H9 (cell line): Measurements from ENCODE around the gene NF1. TPM values are rescaled to one million over a fixed set of nuclear protein-coding genes. Genes with fewer than 3 reads are reported as not detected.

Experiments used
- DNase-seq: peaks from one replicate; pipeline ENCODE4 v3.0.0-alpha.2; 2017
- H2AFZ ChIP-seq: one replicate; pipeline ENCODE4 v1.6.1; 2013; ENCODE audit warnings: mild to moderate bottlenecking, low read length, control low read depth, moderate library complexity
- H2AK5ac ChIP-seq: 2 replicates; pipeline ENCODE4 v1.6.1; 2013; ENCODE audit warnings: low read length, control low read depth, mixed read lengths; ENCODE audit not compliant: insufficient read length
- H2BK120ac ChIP-seq: one replicate; pipeline ENCODE4 v1.6.1; 2013; ENCODE audit warnings: low read depth, mild to moderate bottlenecking, low read length, control low read depth, inconsistent platforms; ENCODE audit not compliant: poor library complexity, severe bottlenecking
- H2BK12ac ChIP-seq: 2 replicates; pipeline ENCODE4 v1.6.1; 2013; ENCODE audit warnings: low read length, control low read depth, mixed read lengths, low read depth; ENCODE audit not compliant: insufficient read length
- H2BK15ac ChIP-seq: 2 replicates; pipeline ENCODE4 v1.6.1; 2013; ENCODE audit warnings: low read depth, low read length, control low read depth
- H2BK20ac ChIP-seq: one replicate; pipeline ENCODE4 v1.6.1; 2013; ENCODE audit warnings: low read depth, mild to moderate bottlenecking, low read length, control low read depth, inconsistent platforms; ENCODE audit not compliant: poor library complexity, severe bottlenecking
- H2BK5ac ChIP-seq: 2 replicates; pipeline ENCODE4 v1.6.1; 2013; ENCODE audit warnings: low read length, control low read depth, mixed read lengths; ENCODE audit not compliant: insufficient read length
- H3K14ac ChIP-seq: 2 replicates; pipeline ENCODE4 v1.6.1; 2013; ENCODE audit warnings: low read length, control low read depth; ENCODE audit not compliant: insufficient read depth
- H3K18ac ChIP-seq: 2 replicates; pipeline ENCODE4 v1.6.1; 2013; ENCODE audit warnings: low read depth, mild to moderate bottlenecking, mixed read lengths, low read length, control low read depth; ENCODE audit not compliant: insufficient read length
- H3K23ac ChIP-seq: 2 replicates; pipeline ENCODE4 v1.6.1; 2013; ENCODE audit warnings: low read length, control low read depth, mixed read lengths, low read depth; ENCODE audit not compliant: insufficient read length
- H3K23me2 ChIP-seq: 2 replicates; pipeline ENCODE4 v1.6.1; 2013; ENCODE audit warnings: low read depth, mild to moderate bottlenecking, mixed read lengths, low read length, control low read depth; ENCODE audit not compliant: insufficient read length, poor library complexity, severe bottlenecking
- H3K27ac ChIP-seq: 2 replicates; pipeline ENCODE4 v1.5.1; 2013; ENCODE audit warnings: low read length, control low read depth, mixed read lengths, low read depth; ENCODE audit not compliant: insufficient read length
- H3K27me3 ChIP-seq: 2 replicates; pipeline ENCODE4 v1.6.1; 2013; ENCODE audit warnings: low read length, control low read depth, inconsistent platforms; ENCODE audit not compliant: insufficient read depth
- H3K4ac ChIP-seq: 2 replicates; pipeline ENCODE4 v1.6.1; 2013; ENCODE audit warnings: low read depth, mild to moderate bottlenecking, control low read depth, inconsistent platforms, low read length, moderate library complexity
- H3K4me1 ChIP-seq: 2 replicates; pipeline ENCODE4 v1.6.1; 2013; ENCODE audit warnings: low read length, control low read depth, inconsistent platforms; ENCODE audit not compliant: insufficient read depth
- H3K4me2 ChIP-seq: 2 replicates; pipeline ENCODE4 v1.6.1; 2013; ENCODE audit warnings: low read length, control low read depth, mixed read lengths; ENCODE audit not compliant: insufficient read length, insufficient read depth
- H3K56ac ChIP-seq: 2 replicates; pipeline ENCODE4 v1.6.1; 2013; ENCODE audit warnings: low read depth, mild to moderate bottlenecking, mixed read lengths, low read length, control low read depth; ENCODE audit not compliant: insufficient read length
- H3K79me1 ChIP-seq: 2 replicates; pipeline ENCODE4 v1.6.1; 2013; ENCODE audit warnings: low read depth, mild to moderate bottlenecking, moderate library complexity, low read length, control low read depth, inconsistent platforms; ENCODE audit not compliant: insufficient read depth, poor library complexity, severe bottlenecking
- H3K79me2 ChIP-seq: 2 replicates; pipeline ENCODE4 v1.6.1; 2013; ENCODE audit warnings: low read length, control low read depth, inconsistent platforms; ENCODE audit not compliant: insufficient read depth
- H3K9ac ChIP-seq: 2 replicates; pipeline ENCODE4 v1.6.1; 2013; ENCODE audit warnings: low read length, control low read depth, mixed read lengths; ENCODE audit not compliant: insufficient read length; ENCODE audit errors: extremely low read depth
- H3K9me3 ChIP-seq: one replicate; pipeline ENCODE4 v1.6.1; 2013; ENCODE audit warnings: low read depth, low read length, inconsistent platforms; ENCODE audit not compliant: control insufficient read depth
- H3T11ph ChIP-seq: one replicate; pipeline ENCODE4 v1.6.1; 2013; ENCODE audit warnings: mild to moderate bottlenecking, low read length, control low read depth, inconsistent platforms
- H4K20me1 ChIP-seq: one replicate; pipeline ENCODE4 v1.6.1; 2013; ENCODE audit not compliant: control insufficient read depth, insufficient read length, insufficient read depth
- H4K5ac ChIP-seq: 2 replicates; pipeline ENCODE4 v1.6.1; 2013; ENCODE audit warnings: low read depth, mild to moderate bottlenecking, mixed read lengths, low read length, control low read depth; ENCODE audit not compliant: insufficient read length
- H4K8ac ChIP-seq: replicated peaks from 2 replicates; pipeline ENCODE4 v1.6.1; 2013; ENCODE audit warnings: low read length, control low read depth, mixed read lengths, low read depth; ENCODE audit not compliant: insufficient read length
- H4K91ac ChIP-seq: 2 replicates; pipeline ENCODE4 v1.6.1; 2013; ENCODE audit warnings: low read depth, mild to moderate bottlenecking, moderate library complexity, mixed read lengths, low read length, control low read depth; ENCODE audit not compliant: insufficient read length
- H3K27ac Mint-ChIP-seq, 3 experiments: 2 replicates in 2 of 3; 3 replicates in 1 of 3; pipeline ENCODE4 v1.8.0; 2020 to 2021; ENCODE audit warnings: mixed read lengths in 3 of 3, mild to moderate bottlenecking in 1 of 3, moderate library complexity in 1 of 3
- H3K27me3 Mint-ChIP-seq: 2 replicates; pipeline ENCODE4 v1.8.0; 2021; ENCODE audit warnings: low read depth, mild to moderate bottlenecking, moderate library complexity, mixed read lengths
- H3K36me3 Mint-ChIP-seq, 3 experiments: 2 replicates in 2 of 3; 3 replicates in 1 of 3; pipeline ENCODE4 v1.8.0; 2020 to 2021; ENCODE audit warnings: low read depth in 3 of 3, mixed read lengths in 3 of 3; ENCODE audit not compliant: insufficient read depth in 1 of 3
- H3K4me1 Mint-ChIP-seq, 2 experiments: 2 replicates each; pipeline ENCODE4 v1.8.0; 2020; ENCODE audit warnings: mixed read lengths in 2 of 2
- H3K4me3 Mint-ChIP-seq, 2 experiments: 2 replicates in 1 of 2; 3 replicates in 1 of 2; pipeline ENCODE4 v1.8.0; 2020 to 2021; ENCODE audit warnings: mild to moderate bottlenecking in 2 of 2, mixed read lengths in 2 of 2, moderate library complexity in 1 of 2
- H3K9me3 Mint-ChIP-seq, 2 experiments: 2 replicates in 1 of 2; 3 replicates in 1 of 2; pipeline ENCODE4 v1.8.0; 2020; ENCODE audit warnings: mild to moderate bottlenecking in 2 of 2, mixed read lengths in 2 of 2, moderate library complexity in 1 of 2
- CTCF ChIP-seq: fragments of 200-600 bp; sonication (generic); conservative IDR thresholded peaks from 3 replicates; pipeline ENCODE4 v1.8.0; 2021; ENCODE audit warnings: antibody characterized with exemption, mild to moderate bottlenecking
- WGBS: extraction: QIAGEN DNeasy Blood & Tissue Kit; methylation state at CpG from one replicate; pipeline ENCODE4 v1.1.7; 2013; ENCODE audit warnings: missing lambda C conversion rate, low lambda C conversion rate, mixed read lengths; ENCODE audit not compliant: insufficient read length; ENCODE audit errors: extremely low coverage; 5-methylcytosine and 5-hydroxymethylcytosine counted together
- total RNA-seq: library from RNA; stranded (reverse); gene quantifications from 2 replicates; pipeline ENCODE4 v1.2.1, GENCODE V29; 2021

The NF1 gene
- total RNA-seq, 1 experiment from 2014 or later: 38.1 TPM

GRCh38 chr17:31327534-31328159, 232.9 kb downstream of the NF1 start:
- 0 out of 7 replicates have a peak overlapping the region, but pooled peaks of 1 of the 3 experiments have one; percentile 28 for H3K27ac Mint-ChIP-seq
- no peak overlapping the region for H3K27ac ChIP-seq
- no peak overlapping the region for H3K56ac ChIP-seq
- no peaks in the 10 kb centered on the region for H4K20me1 ChIP-seq
- no peak for DNase-seq
- no peak overlapping the region for H2BK120ac ChIP-seq
- no peak overlapping the region for H3K23ac ChIP-seq
- no peak overlapping the region for H2AFZ ChIP-seq
- H4K91ac ChIP-seq: no peak overlapping the region
- no peak overlapping the region for H2BK15ac ChIP-seq
- peaks cover 0 to 23% (median 9%) of the 10 kb centered on the region in 3 experiments; a peak in 3 of 7 replicates for H3K36me3 Mint-ChIP-seq
- no peak overlapping the region for H2BK5ac ChIP-seq
- H3T11ph ChIP-seq: no peak overlapping the region
- no peaks in the 10 kb centered on the region for H3K27me3 ChIP-seq
- H3K18ac ChIP-seq: no peak overlapping the region
- no peak overlapping the region for H2AK5ac ChIP-seq
- H4K8ac ChIP-seq: no peak overlapping the region
- no peak overlapping the region for H2BK12ac ChIP-seq
- no peak overlapping the region for H3K4me2 ChIP-seq
- no peak overlapping the region for H3K4me3 Mint-ChIP-seq
- no peaks in the 10 kb centered on the region for H3K79me1 ChIP-seq
- no peak overlapping the region for H3K4ac ChIP-seq
- no peak overlapping the region for H3K14ac ChIP-seq
- no peak overlapping the region for H4K5ac ChIP-seq
- no peaks in the 10 kb centered on the region for H3K23me2 ChIP-seq
- no peaks in the 10 kb centered on the region for H3K4me1 ChIP-seq
- no peak overlapping the region for H3K9ac ChIP-seq
- H3K9me3 ChIP-seq: no peaks in the 10 kb centered on the region
- H2BK20ac ChIP-seq: no peak overlapping the region
- no peaks in the 10 kb centered on the region for H3K9me3 Mint-ChIP-seq
- no peak for TF ChIP-seq CTCF
- H3K79me2 ChIP-seq: no peaks in the 10 kb centered on the region
- no peaks in the 10 kb centered on the region for H3K27me3 Mint-ChIP-seq
- H3K4me1 Mint-ChIP-seq: no peaks in the 10 kb centered on the region
- no CpG with 5 or more reads among the region's 12 CpGs for WGBS
